Tibial artery (tissue), 4 donors: ENCODE measurements around the gene LACC1.

Source experiments
- DNase-seq, 2 donors: peaks; one replicate each; pipeline ENCODE4 v3.0.0-alpha.2; 2019
- H3K27ac ChIP-seq, 2 donors: fragments of 200-600 bp; sonication (generic) in 1 of 2; 1 replicate in 1 of 2; 2 replicates in 1 of 2; pipeline ENCODE4 v1.5.1; 2018 to 2019; ENCODE audit warnings: mild to moderate bottlenecking in 1 of 2
- H3K27me3 ChIP-seq, 2 donors: fragments of 200-600 bp; sonication (generic) in 1 of 2; one replicate each; pipeline versions ENCODE4 v1.5.1 to v1.6.0; 2016 to 2019
- H3K36me3 ChIP-seq, 3 donors: fragments of 200-600 bp; sonication (generic) in 2 of 3; one replicate each; pipeline ENCODE4 v1.5.1; 2016 to 2019; ENCODE audit warnings: mild to moderate bottlenecking in 2 of 3
- H3K4me1 ChIP-seq, 4 donors: fragments of 200-600 bp; sonication (generic) in 2 of 4; 1 replicate in 3 of 4; 2 replicates in 1 of 4; pipeline ENCODE4 v1.5.1; 2016 to 2019
- H3K4me3 ChIP-seq, 2 donors: fragments of 200-600 bp; sonication (generic) in 1 of 2; 1 replicate in 1 of 2; 2 replicates in 1 of 2; pipeline ENCODE4 v1.5.1; 2018 to 2019; ENCODE audit warnings: mild to moderate bottlenecking in 2 of 2
- H3K9me3 ChIP-seq, 3 donors: fragments of 200-600 bp; sonication (generic) in 1 of 3; one replicate each; pipeline ENCODE4 v1.5.1; 2016 to 2019
- CTCF ChIP-seq, 2 experiments: fragments of 200-600 bp in 1 of 2; fragments of 450-650 bp in 1 of 2; IDR thresholded peaks; one replicate each; pipeline ENCODE4 v1.5.1; 2017 to 2019; ENCODE audit warnings: antibody characterized with exemption in 2 of 2, mild to moderate bottlenecking in 1 of 2, moderate library complexity in 1 of 2
- intact Hi-C: fragments of 100-400 bp; cut with DNase I; formaldehyde crosslinking; loops from one replicate; pipeline ENCODE4 v1.15.0; 2023; ENCODE audit warnings: low total_unique reads

The LACC1 gene

GRCh38 chr13:43864921-43865320, 14.8 kb upstream of the LACC1 start:
- Histone ChIP-seq H3K27ac (no peak overlapping the region), H3K4me3 (no peak overlapping the region), H3K36me3 (no peaks in the 10 kb centered on the region), H3K27me3 (no peaks in the 10 kb centered on the region), H3K9me3 (no peaks in the 10 kb centered on the region), H3K4me1 (no peaks in the 10 kb centered on the region)
- DNase-seq = no peak
- no peak for TF ChIP-seq CTCF (IDR thresholded peaks at IDR 0.05)
- intact Hi-C loops = loop anchor here (5.0 kb wide), 1 partner anchor 568 kb away; no protein-coding TSS in a partner anchor

- H3K9me3 ChIP-seq = no peaks in the 10 kb centered on the region
- no peak overlapping the region for H3K4me3 ChIP-seq
- no peaks in the 10 kb centered on the region for H3K27me3 ChIP-seq
- intact Hi-C loops = loop anchor here (5.0 kb wide), 1 partner anchor 569 kb away; no protein-coding TSS in a partner anchor
- no peak for TF ChIP-seq CTCF (IDR thresholded peaks at IDR 0.05)
- H3K4me1 ChIP-seq = no peaks in the 10 kb centered on the region
- H3K36me3 ChIP-seq = no peaks in the 10 kb centered on the region
- no peak overlapping the region for H3K27ac ChIP-seq
- no peak for DNase-seq
Observed at GRCh38 chr13:43865892-43866291, 13.8 kb upstream of the LACC1 start.

GRCh38 chr13:43872181-43872580, 7.5 kb upstream of the LACC1 start:
- no peak overlapping the region for H3K27ac ChIP-seq
- H3K36me3 ChIP-seq = no peaks in the 10 kb centered on the region
- no peak for DNase-seq
- intact Hi-C loops = no loop called here
- H3K4me3 ChIP-seq = no peak overlapping the region
- H3K27me3 ChIP-seq = no peaks in the 10 kb centered on the region
- no peaks in the 10 kb centered on the region for H3K9me3 ChIP-seq
- H3K4me1 ChIP-seq = no peaks in the 10 kb centered on the region
- no peak for TF ChIP-seq CTCF (IDR thresholded peaks at IDR 0.05)

GRCh38 chr13:43874504-43875092, 5.1 kb upstream of the LACC1 start:
- peak; percentile 54 to 69 for TF ChIP-seq CTCF (IDR thresholded peaks at IDR 0.05)
- H3K36me3 ChIP-seq = no peaks in the 10 kb centered on the region
- no peaks in the 10 kb centered on the region for H3K9me3 ChIP-seq
- peaks cover 0 to 6% (median 0%) of the 10 kb centered on the region in 4 donors for H3K4me1 ChIP-seq
- no peak overlapping the region for H3K27ac ChIP-seq
- H3K27me3 ChIP-seq = no peaks in the 10 kb centered on the region
- no peak overlapping the region for H3K4me3 ChIP-seq
- no peak for DNase-seq
- intact Hi-C loops = no loop called here

- Histone ChIP-seq H3K4me3 (no peak overlapping the region), H3K9me3 (no peaks in the 10 kb centered on the region), H3K27ac (no peak overlapping the region), H3K36me3 (no peaks in the 10 kb centered on the region), H3K4me1 (peaks cover 0 to 13% (median 4%) of the 10 kb centered on the region in 4 donors), H3K27me3 (no peaks in the 10 kb centered on the region)
- intact Hi-C loops = no loop called here
- TF ChIP-seq CTCF (IDR thresholded peaks at IDR 0.05) = no peak
- no peak for DNase-seq
Observed at GRCh38 chr13:43876366-43876765, 3.3 kb upstream of the LACC1 start.

GRCh38 chr13:43877326-43877725, 2.4 kb upstream of the LACC1 start:
- intact Hi-C loops = no loop called here
- Histone ChIP-seq H3K27ac (no peak overlapping the region), H3K9me3 (no peaks in the 10 kb centered on the region), H3K4me1 (peaks cover 0 to 13% (median 4%) of the 10 kb centered on the region in 4 donors), H3K27me3 (no peaks in the 10 kb centered on the region), H3K36me3 (no peaks in the 10 kb centered on the region), H3K4me3 (no peak overlapping the region)
- DNase-seq = no peak
- TF ChIP-seq CTCF (IDR thresholded peaks at IDR 0.05) = no peak
